NT2/D1 (cell line): ENCODE measurements around the gene TMUB1.

Experiments
- SUZ12 ChIP-seq: IDR thresholded peaks from 2 replicates; pipeline ENCODE4 v1.6.1; 2011; ENCODE audit not compliant: insufficient read length, insufficient read depth; ENCODE audit errors: extremely low read depth
- YY1 ChIP-seq: IDR thresholded peaks from 2 replicates; pipeline ENCODE4 v1.6.1; 2011; ENCODE audit not compliant: insufficient read length, insufficient read depth
- ZNF274 ChIP-seq: IDR thresholded peaks from 2 replicates; pipeline ENCODE4 v1.6.1; 2011; ENCODE audit warnings: mild to moderate bottlenecking, low read depth, low read length

DNA sequence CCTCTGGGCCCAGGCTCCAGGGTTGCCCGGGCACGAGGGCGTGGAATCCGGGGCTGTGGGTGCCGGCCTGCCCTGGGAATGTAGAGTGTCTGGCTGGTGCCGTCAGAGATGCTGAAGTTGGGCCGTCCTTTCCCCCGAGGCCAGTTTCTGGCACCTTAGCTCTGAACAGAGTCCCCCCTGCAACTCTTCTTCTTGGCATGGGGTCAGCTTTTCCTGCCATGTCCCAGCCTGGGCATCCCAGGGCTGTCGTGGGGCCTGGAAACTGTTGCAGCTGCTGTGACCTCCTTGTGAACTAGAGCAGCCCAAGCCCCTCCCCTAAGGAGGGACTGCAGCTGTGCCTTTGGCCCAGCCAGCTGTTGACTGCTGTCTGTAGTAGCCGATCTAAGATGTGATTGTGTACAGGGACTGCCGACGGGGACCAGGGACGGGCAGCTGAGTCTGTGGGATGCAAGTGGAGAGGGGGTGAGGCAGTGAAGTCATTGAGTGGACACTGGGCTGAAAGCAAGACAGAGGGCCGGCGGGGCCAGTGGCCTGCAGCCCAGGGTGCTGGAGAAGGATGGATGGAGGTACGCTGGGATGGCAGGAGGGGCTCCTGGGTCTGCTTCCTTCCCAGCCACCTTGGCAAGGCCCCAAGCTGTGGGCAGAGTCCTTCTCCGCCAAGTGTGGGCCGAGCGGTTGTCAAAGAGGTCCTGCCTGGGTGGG is 48.5 kb upstream of the TMUB1 start:
- TF ChIP-seq ZNF274 (no peak), YY1 (no peak), SUZ12 (no peak)
